22Rv1 (cell line): Measurements from ENCODE around the gene ZFPL1.

Experiments
- ZFX ChIP-seq: fragments of 450-650 bp; IDR thresholded peaks from 2 replicates; pipeline ENCODE4 v1.6.1; 2017; ENCODE audit warnings: antibody characterized with exemption, borderline replicate concordance
- TF ChIP-seq, protein P1 (sequence below): fragments of 450-650 bp; IDR thresholded peaks from 2 replicates; pipeline ENCODE4 v1.5.1; 2017; ENCODE audit warnings: mild to moderate bottlenecking

GRCh38 chr11:65127473-65128181, 43.6 kb downstream of the ZFPL1 start:
- TF ChIP-seq, protein P1, sequence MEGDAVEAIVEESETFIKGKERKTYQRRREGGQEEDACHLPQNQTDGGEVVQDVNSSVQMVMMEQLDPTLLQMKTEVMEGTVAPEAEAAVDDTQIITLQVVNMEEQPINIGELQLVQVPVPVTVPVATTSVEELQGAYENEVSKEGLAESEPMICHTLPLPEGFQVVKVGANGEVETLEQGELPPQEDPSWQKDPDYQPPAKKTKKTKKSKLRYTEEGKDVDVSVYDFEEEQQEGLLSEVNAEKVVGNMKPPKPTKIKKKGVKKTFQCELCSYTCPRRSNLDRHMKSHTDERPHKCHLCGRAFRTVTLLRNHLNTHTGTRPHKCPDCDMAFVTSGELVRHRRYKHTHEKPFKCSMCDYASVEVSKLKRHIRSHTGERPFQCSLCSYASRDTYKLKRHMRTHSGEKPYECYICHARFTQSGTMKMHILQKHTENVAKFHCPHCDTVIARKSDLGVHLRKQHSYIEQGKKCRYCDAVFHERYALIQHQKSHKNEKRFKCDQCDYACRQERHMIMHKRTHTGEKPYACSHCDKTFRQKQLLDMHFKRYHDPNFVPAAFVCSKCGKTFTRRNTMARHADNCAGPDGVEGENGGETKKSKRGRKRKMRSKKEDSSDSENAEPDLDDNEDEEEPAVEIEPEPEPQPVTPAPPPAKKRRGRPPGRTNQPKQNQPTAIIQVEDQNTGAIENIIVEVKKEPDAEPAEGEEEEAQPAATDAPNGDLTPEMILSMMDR: no peak
- no peak for TF ChIP-seq ZFX
